ENCODE data around the gene RSL1D1.
"Not testable (repeated sequence)": the region's sequence is repeated elsewhere in the genome, so short reads cannot be mapped to it uniquely, and the experiment has no call there.

The RSL1D1 gene

GRCh38 chr16:11819798-11820197 lies 31.5 kb downstream of the RSL1D1 start:
- no peak for DNase-seq (ENCODE audit: low read depth)
- TF ChIP-seq, protein P1, sequence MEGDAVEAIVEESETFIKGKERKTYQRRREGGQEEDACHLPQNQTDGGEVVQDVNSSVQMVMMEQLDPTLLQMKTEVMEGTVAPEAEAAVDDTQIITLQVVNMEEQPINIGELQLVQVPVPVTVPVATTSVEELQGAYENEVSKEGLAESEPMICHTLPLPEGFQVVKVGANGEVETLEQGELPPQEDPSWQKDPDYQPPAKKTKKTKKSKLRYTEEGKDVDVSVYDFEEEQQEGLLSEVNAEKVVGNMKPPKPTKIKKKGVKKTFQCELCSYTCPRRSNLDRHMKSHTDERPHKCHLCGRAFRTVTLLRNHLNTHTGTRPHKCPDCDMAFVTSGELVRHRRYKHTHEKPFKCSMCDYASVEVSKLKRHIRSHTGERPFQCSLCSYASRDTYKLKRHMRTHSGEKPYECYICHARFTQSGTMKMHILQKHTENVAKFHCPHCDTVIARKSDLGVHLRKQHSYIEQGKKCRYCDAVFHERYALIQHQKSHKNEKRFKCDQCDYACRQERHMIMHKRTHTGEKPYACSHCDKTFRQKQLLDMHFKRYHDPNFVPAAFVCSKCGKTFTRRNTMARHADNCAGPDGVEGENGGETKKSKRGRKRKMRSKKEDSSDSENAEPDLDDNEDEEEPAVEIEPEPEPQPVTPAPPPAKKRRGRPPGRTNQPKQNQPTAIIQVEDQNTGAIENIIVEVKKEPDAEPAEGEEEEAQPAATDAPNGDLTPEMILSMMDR (IDR thresholded peaks at IDR 0.05; ENCODE audit: control insufficient read depth, insufficient read depth, low read depth, low read length, missing control alignments): no peak
- no peak overlapping the region for H3K4me3 ChIP-seq (ENCODE audit: control insufficient read depth, low read depth, low read length)

DNA sequence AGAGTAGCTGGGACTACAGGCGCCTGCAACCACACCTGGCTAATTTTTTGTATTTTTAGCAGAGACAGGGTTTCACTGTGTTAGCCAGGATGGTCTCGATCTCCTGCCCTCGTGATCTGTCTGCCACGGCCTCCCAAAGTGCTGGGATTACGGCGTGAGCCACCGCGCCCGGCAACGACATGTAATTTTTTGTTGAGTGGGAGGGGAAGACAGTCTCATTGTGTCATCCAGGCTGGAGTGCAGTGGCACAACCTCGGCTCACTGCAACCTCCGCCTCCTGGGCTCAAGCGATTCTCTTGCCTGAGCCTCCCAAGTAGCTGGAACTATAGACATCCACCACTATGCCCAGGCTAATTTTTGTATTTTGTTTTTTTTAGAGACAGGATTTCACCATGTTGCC lies 32.4 kb downstream of the RSL1D1 start:
- not testable (repeated sequence) for DNase-seq (ENCODE audit: low read depth)

GRCh38 chr16:11816123-11816522 lies 35.2 kb downstream of the RSL1D1 start:
- no peak overlapping the region for H3K4me3 ChIP-seq (ENCODE audit: control insufficient read depth, low read depth, low read length)
- DNase-seq (ENCODE audit: low read depth): no peak
- TF ChIP-seq, protein P1 (IDR thresholded peaks at IDR 0.05; ENCODE audit: control insufficient read depth, insufficient read depth, low read depth, low read length, missing control alignments): no peak

More for the DNA sequence above, 32.4 kb downstream of the RSL1D1 start:
- H3K4me3 ChIP-seq (ENCODE audit: control insufficient read depth, low read depth, low read length): not testable (repeated sequence)

DNA sequence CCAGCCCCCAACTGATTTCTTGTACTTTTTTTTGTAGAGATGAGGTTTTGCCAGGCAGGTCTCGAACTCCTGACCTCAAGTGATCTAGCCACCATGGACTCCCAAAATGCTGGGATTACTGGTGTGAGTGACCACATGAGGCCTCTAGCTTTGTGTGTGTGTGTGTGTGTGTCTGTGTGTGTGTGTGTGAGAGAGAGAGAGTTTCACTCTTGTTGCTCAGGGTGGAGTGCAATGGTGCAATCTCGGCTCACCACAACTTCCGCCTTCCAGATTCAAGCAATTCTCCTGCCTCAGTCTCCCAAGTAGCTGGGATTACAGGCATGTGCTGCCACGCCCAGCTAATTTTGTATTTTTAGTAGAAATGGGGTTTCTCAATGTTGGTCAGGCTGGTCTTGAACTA lies 36.5 kb downstream of the RSL1D1 start:
- DNase-seq (ENCODE audit: low read depth); H3K4me3 ChIP-seq (ENCODE audit: control insufficient read depth, low read depth, low read length): not testable (repeated sequence)

- DNase-seq (ENCODE audit: low read depth): peak; percentile 59
- no peak overlapping the region for H3K4me3 ChIP-seq (ENCODE audit: control insufficient read depth, low read depth, low read length)
- TF ChIP-seq, protein P1 (IDR thresholded peaks at IDR 0.05; ENCODE audit: control insufficient read depth, insufficient read depth, low read depth, low read length, missing control alignments): no peak
Observed at GRCh38 chr16:11806721-11807120, 44.6 kb downstream of the RSL1D1 start.

GRCh38 chr16:11805556-11805955 lies 45.8 kb downstream of the RSL1D1 start:
- TF ChIP-seq, protein P1 (IDR thresholded peaks at IDR 0.05; ENCODE audit: control insufficient read depth, insufficient read depth, low read depth, low read length, missing control alignments): no peak
- DNase-seq (ENCODE audit: low read depth): no peak
- no peak overlapping the region for H3K4me3 ChIP-seq (ENCODE audit: control insufficient read depth, low read depth, low read length)

GRCh38 chr16:11801481-11802021 lies 49.8 kb downstream of the RSL1D1 start:
- H3K4me3 ChIP-seq (ENCODE audit: control insufficient read depth, low read depth, low read length): no peak overlapping the region
- TF ChIP-seq, protein P1 (IDR thresholded peaks at IDR 0.05; ENCODE audit: control insufficient read depth, insufficient read depth, low read depth, low read length, missing control alignments): no peak
- DNase-seq (ENCODE audit: low read depth): no peak

DNA sequence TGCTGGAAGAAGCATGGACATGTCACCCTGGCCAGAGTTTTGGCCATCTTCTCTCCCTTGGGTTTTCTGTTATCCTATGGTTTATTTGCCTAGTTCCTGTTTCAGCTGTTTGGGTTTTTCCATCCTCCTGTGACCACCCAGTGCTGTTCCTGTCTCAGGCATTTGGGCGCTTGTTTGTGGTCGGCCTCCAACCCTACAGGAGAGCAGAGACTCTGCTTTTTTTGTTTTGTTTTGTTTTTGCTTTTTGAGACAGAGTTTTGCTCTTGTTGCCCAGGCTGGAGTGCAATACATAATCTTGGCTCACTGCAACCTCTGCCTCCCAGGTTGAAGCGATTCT lies 51.0 kb downstream of the RSL1D1 start:
- TF ChIP-seq, protein P1 (IDR thresholded peaks at IDR 0.05; ENCODE audit: control insufficient read depth, insufficient read depth, low read depth, low read length, missing control alignments): no peak
- DNase-seq (ENCODE audit: low read depth): no peak

More for the DNA sequence above, 51.0 kb downstream of the RSL1D1 start:
- no peak overlapping the region for H3K4me3 ChIP-seq (ENCODE audit: control insufficient read depth, low read depth, low read length)

Measured in AG09309 (cell line).